OCI-LY7 (cell line): ENCODE results near the gene SRGAP1. TPM values are rescaled to one million over a fixed set of nuclear protein-coding genes. Genes with fewer than 3 reads are reported as not detected.

Experiments used
- BruUV-seq: library from RNA; stranded (reverse); fragments of 400-500 nt; replicated peaks from 2 replicates; lab custom pipeline; 2021; lab: Mats Ljungman, UMichigan
- CTCF ChIA-PET: fragments of 300-600 bp; sonication (Branson Sonifier 250); formaldehyde crosslinking; loops from one replicate; lab custom pipeline; 2022; ENCODE audit warnings: antibody characterized with exemption; ENCODE audit not compliant: unreplicated experiment; lab: Charles Lee
- POLR2A ChIA-PET: fragments of 300-600 bp; sonication (Branson Sonifier 250); formaldehyde crosslinking; loops from one replicate; lab custom pipeline; 2022; ENCODE audit warnings: antibody characterized with exemption; lab: Charles Lee
- DNase-seq: peaks from one replicate; pipeline ENCODE4 v3.0.0-alpha.2; 2015; ENCODE audit warnings: low spot score
- H2AFZ ChIP-seq: fragments of 200-600 bp; sonication (generic), shearing (Covaris generic); 2 replicates; pipeline ENCODE4 v1.6.1; 2014; ENCODE audit warnings: mild to moderate bottlenecking, antibody characterized with exemption, low read length, moderate library complexity
- H3K27ac ChIP-seq: fragments of 200-600 bp; sonication (generic); 2 replicates; pipeline ENCODE4 v1.5.1; 2014; ENCODE audit warnings: mixed run types, low read depth, mild to moderate bottlenecking, moderate library complexity, low read length, inconsistent platforms; ENCODE audit not compliant: poor library complexity, severe bottlenecking
- H3K36me3 ChIP-seq: fragments of 200-600 bp; sonication (generic); 2 replicates; pipeline ENCODE4 v1.6.1; 2014; ENCODE audit warnings: mild to moderate bottlenecking, antibody characterized with exemption, low read length, moderate library complexity, mixed read lengths; ENCODE audit not compliant: insufficient read depth
- H3K4me1 ChIP-seq: fragments of 200-600 bp; sonication (generic); 2 replicates; pipeline ENCODE4 v1.5.1; 2014; ENCODE audit warnings: mild to moderate bottlenecking, low read length; ENCODE audit not compliant: insufficient read depth, poor library complexity, severe bottlenecking
- H3K4me2 ChIP-seq: fragments of 200-600 bp; sonication (generic); 2 replicates; pipeline ENCODE4 v1.6.1; 2014; ENCODE audit warnings: mild to moderate bottlenecking, low read length
- H3K4me3 ChIP-seq: fragments of 200-600 bp; sonication (generic); 2 replicates; pipeline ENCODE4 v1.5.1; 2014; ENCODE audit warnings: mild to moderate bottlenecking, low read depth, low read length; ENCODE audit not compliant: poor library complexity, severe bottlenecking
- H3K79me2 ChIP-seq: fragments of 200-600 bp; sonication (generic); 2 replicates; pipeline ENCODE4 v1.6.1; 2016; ENCODE audit warnings: low read depth, mild to moderate bottlenecking, low read length, moderate library complexity, mixed read lengths; ENCODE audit not compliant: insufficient read depth
- H3K9me2 ChIP-seq: fragments of 200-600 bp; sonication (generic); 2 replicates; pipeline ENCODE4 v1.6.1; 2016; ENCODE audit warnings: mild to moderate bottlenecking, low read length, mixed read lengths; ENCODE audit not compliant: insufficient read depth
- H3K9me3 ChIP-seq: fragments of 200-600 bp; sonication (generic); 2 replicates; pipeline ENCODE4 v1.6.1; 2014; ENCODE audit warnings: mild to moderate bottlenecking, mixed run types, low read length, mixed read lengths
- H4K20me1 ChIP-seq: fragments of 200-600 bp; sonication (generic); 2 replicates; pipeline ENCODE4 v1.6.1; 2014; ENCODE audit warnings: mild to moderate bottlenecking, antibody characterized with exemption, low read length, moderate library complexity, mixed read lengths; ENCODE audit not compliant: insufficient read depth
- EZH2phosphoT487 ChIP-seq: fragments of 200-600 bp; sonication (generic); IDR thresholded peaks from 2 replicates; pipeline ENCODE4 v1.6.1; 2018; ENCODE audit warnings: low read depth, borderline replicate concordance, mild to moderate bottlenecking, mixed run types, antibody characterized with exemption, low read length, moderate library complexity, mixed read lengths
- intact Hi-C: fragments of 100-400 bp; cut with micrococcal nuclease; formaldehyde crosslinking; loops from one replicate; pipeline ENCODE4 v1.10.0; 2022; ENCODE audit not compliant: unreplicated experiment
- total RNA-seq, 2 experiments: library from RNA; depleted of rRNA in 1 of 2; stranded (reverse); fragments of >200 nt in 1 of 2; shearing (Covaris generic) in 1 of 2; gene quantifications; 2 replicates each; pipeline ENCODE4 v1.2.3, GENCODE V29; 2014 to 2022
- TF ChIP-seq, protein P1 (sequence below): fragments of 200-600 bp; sonication (generic); conservative IDR thresholded peaks from 2 replicates; pipeline ENCODE4 v1.5.1; 2014; ENCODE audit warnings: mild to moderate bottlenecking, antibody characterized with exemption, low read length, moderate library complexity, mixed read lengths

The SRGAP1 gene
- total RNA-seq, 2 experiments from 2014 or later: 0.06 TPM; not detected in 1

DNA sequence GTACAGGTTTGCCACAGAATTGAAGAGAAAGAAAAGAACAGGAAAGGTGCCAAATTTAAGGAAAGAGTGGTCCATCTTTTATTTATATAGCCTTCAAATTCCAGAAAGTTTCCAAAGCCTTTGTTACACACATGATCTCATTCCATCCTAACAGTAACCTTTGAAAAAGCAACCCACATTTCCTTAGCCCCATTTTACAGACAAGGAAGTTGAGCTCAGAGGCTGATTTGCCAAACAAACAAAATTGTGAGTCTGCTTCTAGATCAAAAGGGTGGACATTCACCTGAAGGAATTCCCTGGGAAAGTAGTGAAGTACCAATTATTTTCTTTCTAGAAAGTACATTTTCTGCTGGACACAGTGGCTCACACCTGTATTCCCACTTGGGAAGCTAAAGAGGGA, 345.6 kb downstream of the SRGAP1 start:
- BruUV-seq: no TSS peak
- TF ChIP-seq, protein P1, sequence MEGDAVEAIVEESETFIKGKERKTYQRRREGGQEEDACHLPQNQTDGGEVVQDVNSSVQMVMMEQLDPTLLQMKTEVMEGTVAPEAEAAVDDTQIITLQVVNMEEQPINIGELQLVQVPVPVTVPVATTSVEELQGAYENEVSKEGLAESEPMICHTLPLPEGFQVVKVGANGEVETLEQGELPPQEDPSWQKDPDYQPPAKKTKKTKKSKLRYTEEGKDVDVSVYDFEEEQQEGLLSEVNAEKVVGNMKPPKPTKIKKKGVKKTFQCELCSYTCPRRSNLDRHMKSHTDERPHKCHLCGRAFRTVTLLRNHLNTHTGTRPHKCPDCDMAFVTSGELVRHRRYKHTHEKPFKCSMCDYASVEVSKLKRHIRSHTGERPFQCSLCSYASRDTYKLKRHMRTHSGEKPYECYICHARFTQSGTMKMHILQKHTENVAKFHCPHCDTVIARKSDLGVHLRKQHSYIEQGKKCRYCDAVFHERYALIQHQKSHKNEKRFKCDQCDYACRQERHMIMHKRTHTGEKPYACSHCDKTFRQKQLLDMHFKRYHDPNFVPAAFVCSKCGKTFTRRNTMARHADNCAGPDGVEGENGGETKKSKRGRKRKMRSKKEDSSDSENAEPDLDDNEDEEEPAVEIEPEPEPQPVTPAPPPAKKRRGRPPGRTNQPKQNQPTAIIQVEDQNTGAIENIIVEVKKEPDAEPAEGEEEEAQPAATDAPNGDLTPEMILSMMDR: no peak
- no peak for TF ChIP-seq EZH2phosphoT487
- intact Hi-C loops: no loop called here
- Histone ChIP-seq H2AFZ (no peak overlapping the region), H3K79me2 (no peaks in the 10 kb centered on the region), H3K9me2 (no peaks in the 10 kb centered on the region), H3K27ac (no peak overlapping the region), H3K4me3 (no peak overlapping the region), H3K4me1 (no peaks in the 10 kb centered on the region), H3K9me3 (no peaks in the 10 kb centered on the region), H3K36me3 (peaks cover 23% of the 10 kb centered on the region), H3K4me2 (no peak overlapping the region), H4K20me1 (no peaks in the 10 kb centered on the region)
- CTCF ChIA-PET: no interaction called here
- POLR2A ChIA-PET: no interaction called here
- DNase-seq: no peak

DNA sequence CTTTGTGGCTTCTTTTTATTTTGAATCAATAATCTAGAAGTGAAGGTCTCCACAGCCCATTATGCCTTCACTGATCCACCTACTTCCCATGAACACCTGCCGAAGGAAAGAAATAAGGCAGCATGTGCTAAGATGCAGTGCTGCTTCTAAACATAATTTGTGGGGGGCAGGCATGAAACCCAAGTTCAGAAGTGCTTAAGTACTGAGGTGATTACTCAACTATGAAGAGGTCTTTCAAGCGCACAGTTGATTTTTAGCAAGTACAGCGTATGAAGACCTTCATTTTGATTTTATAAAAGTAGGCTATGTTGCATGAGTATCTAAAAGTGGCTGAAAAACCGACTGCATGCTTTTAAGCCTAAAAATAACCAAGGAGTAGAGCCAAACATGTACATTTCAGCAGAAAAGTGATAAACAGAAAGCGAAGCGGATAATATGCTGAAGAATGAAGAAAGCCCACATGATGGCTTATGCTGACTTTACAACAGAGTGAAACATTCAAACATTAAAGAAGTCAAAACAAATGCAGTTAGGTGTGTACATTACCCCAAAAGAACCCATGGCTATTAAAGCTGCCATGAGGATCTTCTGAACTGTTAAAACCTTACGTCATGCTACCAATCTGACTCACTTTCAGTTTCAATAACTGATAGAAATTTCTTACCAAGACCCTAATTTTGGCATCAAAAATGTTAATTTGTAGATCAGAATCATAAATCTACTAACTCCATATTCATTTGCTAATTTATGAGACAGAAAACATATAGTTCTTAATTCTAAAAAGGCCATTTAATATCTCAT, 348.3 kb downstream of the SRGAP1 start:
- H3K79me2 ChIP-seq: no peaks in the 10 kb centered on the region
- H4K20me1 ChIP-seq: no peaks in the 10 kb centered on the region
- H3K27ac ChIP-seq: no peak overlapping the region
- ChIA-PET CTCF (no interaction called here), POLR2A (no interaction called here)
- H3K4me3 ChIP-seq: no peak overlapping the region
- DNase-seq: no peak
- H3K9me2 ChIP-seq: no peaks in the 10 kb centered on the region
- no peaks in the 10 kb centered on the region for H3K4me1 ChIP-seq
- intact Hi-C loops: no loop called here
- no peak overlapping the region for H2AFZ ChIP-seq
- peaks cover 23% of the 10 kb centered on the region for H3K36me3 ChIP-seq
- TF ChIP-seq EZH2phosphoT487: no peak
- TF ChIP-seq, protein P1: no peak
- no peak overlapping the region for H3K4me2 ChIP-seq
- H3K9me3 ChIP-seq: no peaks in the 10 kb centered on the region
- BruUV-seq: no TSS peak

DNA sequence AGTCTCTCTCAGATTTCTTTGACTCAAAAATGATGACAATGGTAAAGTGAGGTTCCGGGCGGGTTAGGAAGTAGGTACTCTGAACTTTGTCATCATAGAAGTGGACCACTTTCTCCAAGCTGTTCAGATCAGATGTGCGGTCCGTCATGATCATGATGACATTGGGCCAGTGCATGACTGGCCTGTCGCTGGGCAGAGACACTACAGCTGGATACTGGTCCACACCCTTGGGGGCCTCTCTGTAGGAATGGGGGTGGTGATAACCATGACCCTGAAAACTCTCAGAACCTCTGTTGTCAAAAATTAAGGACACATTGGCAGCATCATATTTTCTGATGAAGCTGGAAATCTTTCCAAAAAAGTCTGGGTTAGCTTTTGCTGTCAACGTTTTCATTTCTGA, 349.4 kb downstream of the SRGAP1 start:
- no TSS peak for BruUV-seq
- POLR2A ChIA-PET: no interaction called here

More for the DNA sequence above, 349.4 kb downstream of the SRGAP1 start:
- Histone ChIP-seq H3K27ac (no peak overlapping the region), H4K20me1 (no peaks in the 10 kb centered on the region), H3K4me1 (no peaks in the 10 kb centered on the region), H2AFZ (no peak overlapping the region), H3K9me2 (no peaks in the 10 kb centered on the region), H3K4me2 (no peak overlapping the region), H3K36me3 (peaks cover 23% of the 10 kb centered on the region), H3K4me3 (no peak overlapping the region), H3K9me3 (no peaks in the 10 kb centered on the region), H3K79me2 (no peaks in the 10 kb centered on the region)
- CTCF ChIA-PET: no interaction called here
- intact Hi-C loops: no loop called here
- TF ChIP-seq, protein P1: no peak
- no peak for TF ChIP-seq EZH2phosphoT487
- DNase-seq: no peak
